COLO829 (cell line): ENCODE data around the gene SPDEF.

Experiments used
- DNase-seq: peaks from one replicate; pipeline ENCODE4 v3.0.0; 2012; ENCODE audit warnings: low spot score

SPDEF gene

GRCh38 chr6:34556031-34556471 is at the start of gene SPDEF:
Gene SPDEF (minus strand): TSS chr6:34556329. CDS start chr6:34544455, 11,874 bp downstream.
- no peak for DNase-seq

GRCh38 chr6:34603707-34604106 is 47.6 kb upstream of the SPDEF start:
- DNase-seq: no peak

GRCh38 chr6:34602318-34603111 is 46.4 kb upstream of the SPDEF start:
- no peak for DNase-seq

GRCh38 chr6:34601706-34602105 is 45.6 kb upstream of the SPDEF start:
- DNase-seq: no peak

- no peak for DNase-seq
Observed at GRCh38 chr6:34600796-34601195, 44.7 kb upstream of the SPDEF start.

GRCh38 chr6:34600101-34600500 is 44.0 kb upstream of the SPDEF start:
- no peak for DNase-seq

- DNase-seq: no peak
Observed at GRCh38 chr6:34598712-34599111, 42.6 kb upstream of the SPDEF start.

- no peak for DNase-seq
Observed at GRCh38 chr6:34597605-34598353, 41.6 kb upstream of the SPDEF start.

GRCh38 chr6:34596798-34597197 is 40.7 kb upstream of the SPDEF start:
- no peak for DNase-seq

GRCh38 chr6:34595332-34596184 is 39.4 kb upstream of the SPDEF start:
- DNase-seq: no peak

GRCh38 chr6:34593701-34594100 is 37.6 kb upstream of the SPDEF start:
- no peak for DNase-seq

- no peak for DNase-seq
Observed at GRCh38 chr6:34592208-34592952, 36.3 kb upstream of the SPDEF start.

GRCh38 chr6:34589691-34590090 is 33.6 kb upstream of the SPDEF start:
- DNase-seq: no peak

- no peak for DNase-seq
Observed at GRCh38 chr6:34589140-34589539, 33.0 kb upstream of the SPDEF start.

- no peak for DNase-seq
Observed at GRCh38 chr6:34587851-34588250, 31.7 kb upstream of the SPDEF start.

GRCh38 chr6:34587325-34587724 is 31.2 kb upstream of the SPDEF start:
- no peak for DNase-seq

GRCh38 chr6:34586327-34587040 is 30.4 kb upstream of the SPDEF start:
- DNase-seq: no peak

- DNase-seq: no peak
Observed at GRCh38 chr6:34585512-34586061, 29.5 kb upstream of the SPDEF start.

- DNase-seq: no peak
Observed at GRCh38 chr6:34585108-34585507, 29.0 kb upstream of the SPDEF start.

- no peak for DNase-seq
Observed at GRCh38 chr6:34584694-34585093, 28.6 kb upstream of the SPDEF start.
